ENCODE results near the gene ZFC3H1. TPM values are rescaled to one million over a fixed set of nuclear protein-coding genes. Genes with fewer than 3 reads are reported as not detected.

ZFC3H1 gene
- total and polyA plus RNA-seq, 2 of the 13 experiments (the other 11 are each of a cell fraction or from before 2014, with no cell fraction given), result 17.1 to 38.3 TPM

- TF ChIP-seq ZNF224 (CRISPR knock-in tag; IDR thresholded peaks at IDR 0.05) (0 out of 2 replicates have a peak, but pooled peaks have one; percentile 59), ZFP1 (CRISPR knock-in tag; IDR thresholded peaks at IDR 0.05) (no peak), ZNF281 (CRISPR knock-in tag; IDR thresholded peaks at IDR 0.05; ENCODE audit: borderline replicate concordance) (no peak), NCOA5 (CRISPR knock-in tag; IDR thresholded peaks at IDR 0.05) (no peak), PHB2 (IDR thresholded peaks at IDR 0.05; ENCODE audit: partially characterized antibody) (no peak), HOXD1 (CRISPR knock-in tag; IDR thresholded peaks at IDR 0.05) (no peak), NR2F1 (CRISPR knock-in tag; IDR thresholded peaks at IDR 0.05) (no peak), NRL (CRISPR knock-in tag; IDR thresholded peaks at IDR 0.05; ENCODE audit: borderline replicate concordance) (0 out of 2 replicates have a peak, but pooled peaks have one; percentile 40), ZNF563 (CRISPR knock-in tag; IDR thresholded peaks at IDR 0.05) (0 out of 2 replicates have a peak, but pooled peaks have one; percentile 26), ZNF414 (CRISPR knock-in tag; IDR thresholded peaks at IDR 0.05) (no peak), ZNF337 (CRISPR knock-in tag; IDR thresholded peaks at IDR 0.05; ENCODE audit: borderline replicate concordance, low read depth) (no peak), ZNF101 (CRISPR knock-in tag; IDR thresholded peaks at IDR 0.05; ENCODE audit: borderline replicate concordance, low read depth) (no peak)
- TF ChIP-seq, protein P1, sequence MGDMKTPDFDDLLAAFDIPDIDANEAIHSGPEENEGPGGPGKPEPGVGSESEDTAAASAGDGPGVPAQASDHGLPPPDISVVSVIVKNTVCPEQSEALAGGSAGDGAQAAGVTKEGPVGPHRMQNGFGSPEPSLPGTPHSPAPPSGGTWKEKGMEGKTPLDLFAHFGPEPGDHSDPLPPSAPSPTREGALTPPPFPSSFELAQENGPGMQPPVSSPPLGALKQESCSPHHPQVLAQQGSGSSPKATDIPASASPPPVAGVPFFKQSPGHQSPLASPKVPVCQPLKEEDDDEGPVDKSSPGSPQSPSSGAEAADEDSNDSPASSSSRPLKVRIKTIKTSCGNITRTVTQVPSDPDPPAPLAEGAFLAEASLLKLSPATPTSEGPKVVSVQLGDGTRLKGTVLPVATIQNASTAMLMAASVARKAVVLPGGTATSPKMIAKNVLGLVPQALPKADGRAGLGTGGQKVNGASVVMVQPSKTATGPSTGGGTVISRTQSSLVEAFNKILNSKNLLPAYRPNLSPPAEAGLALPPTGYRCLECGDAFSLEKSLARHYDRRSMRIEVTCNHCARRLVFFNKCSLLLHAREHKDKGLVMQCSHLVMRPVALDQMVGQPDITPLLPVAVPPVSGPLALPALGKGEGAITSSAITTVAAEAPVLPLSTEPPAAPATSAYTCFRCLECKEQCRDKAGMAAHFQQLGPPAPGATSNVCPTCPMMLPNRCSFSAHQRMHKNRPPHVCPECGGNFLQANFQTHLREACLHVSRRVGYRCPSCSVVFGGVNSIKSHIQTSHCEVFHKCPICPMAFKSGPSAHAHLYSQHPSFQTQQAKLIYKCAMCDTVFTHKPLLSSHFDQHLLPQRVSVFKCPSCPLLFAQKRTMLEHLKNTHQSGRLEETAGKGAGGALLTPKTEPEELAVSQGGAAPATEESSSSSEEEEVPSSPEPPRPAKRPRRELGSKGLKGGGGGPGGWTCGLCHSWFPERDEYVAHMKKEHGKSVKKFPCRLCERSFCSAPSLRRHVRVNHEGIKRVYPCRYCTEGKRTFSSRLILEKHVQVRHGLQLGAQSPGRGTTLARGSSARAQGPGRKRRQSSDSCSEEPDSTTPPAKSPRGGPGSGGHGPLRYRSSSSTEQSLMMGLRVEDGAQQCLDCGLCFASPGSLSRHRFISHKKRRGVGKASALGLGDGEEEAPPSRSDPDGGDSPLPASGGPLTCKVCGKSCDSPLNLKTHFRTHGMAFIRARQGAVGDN (CRISPR knock-in tag; IDR thresholded peaks at IDR 0.05), result peak; percentile 15; the same call in 1 of the 2 replicates
- TF ChIP-seq, protein P2, sequence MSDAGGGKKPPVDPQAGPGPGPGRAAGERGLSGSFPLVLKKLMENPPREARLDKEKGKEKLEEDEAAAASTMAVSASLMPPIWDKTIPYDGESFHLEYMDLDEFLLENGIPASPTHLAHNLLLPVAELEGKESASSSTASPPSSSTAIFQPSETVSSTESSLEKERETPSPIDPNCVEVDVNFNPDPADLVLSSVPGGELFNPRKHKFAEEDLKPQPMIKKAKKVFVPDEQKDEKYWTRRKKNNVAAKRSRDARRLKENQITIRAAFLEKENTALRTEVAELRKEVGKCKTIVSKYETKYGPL (CRISPR knock-in tag; IDR thresholded peaks at IDR 0.05), result no peak
- TF ChIP-seq, protein P3, sequence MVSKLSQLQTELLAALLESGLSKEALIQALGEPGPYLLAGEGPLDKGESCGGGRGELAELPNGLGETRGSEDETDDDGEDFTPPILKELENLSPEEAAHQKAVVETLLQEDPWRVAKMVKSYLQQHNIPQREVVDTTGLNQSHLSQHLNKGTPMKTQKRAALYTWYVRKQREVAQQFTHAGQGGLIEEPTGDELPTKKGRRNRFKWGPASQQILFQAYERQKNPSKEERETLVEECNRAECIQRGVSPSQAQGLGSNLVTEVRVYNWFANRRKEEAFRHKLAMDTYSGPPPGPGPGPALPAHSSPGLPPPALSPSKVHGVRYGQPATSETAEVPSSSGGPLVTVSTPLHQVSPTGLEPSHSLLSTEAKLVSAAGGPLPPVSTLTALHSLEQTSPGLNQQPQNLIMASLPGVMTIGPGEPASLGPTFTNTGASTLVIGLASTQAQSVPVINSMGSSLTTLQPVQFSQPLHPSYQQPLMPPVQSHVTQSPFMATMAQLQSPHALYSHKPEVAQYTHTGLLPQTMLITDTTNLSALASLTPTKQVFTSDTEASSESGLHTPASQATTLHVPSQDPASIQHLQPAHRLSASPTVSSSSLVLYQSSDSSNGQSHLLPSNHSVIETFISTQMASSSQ (IDR thresholded peaks at IDR 0.05; ENCODE audit: low read depth), result no peak
- TF ChIP-seq, protein P3 (CRISPR knock-in tag; IDR thresholded peaks at IDR 0.05; ENCODE audit: borderline replicate concordance), result 0 out of 2 replicates have a peak, but pooled peaks have one; percentile 39
Observed at GRCh38 chr12:71664411-71665089, 902 bp upstream of the ZFC3H1 start (continued).

Data from HepG2 (cell line).